WTC11 (cell line): ENCODE measurements around the gene ZNF202.

Source experiments
- ATF6 ChIP-seq: sonication (generic); formaldehyde crosslinking; IDR thresholded peaks from 2 replicates; pipeline ENCODE4 v1.8.1; 2023; ENCODE audit warnings: mild to moderate bottlenecking, missing genetic modification reagents
- CTCF ChIP-seq: fragments of 200-600 bp; IDR thresholded peaks from 2 replicates; pipeline ENCODE4 v1.8.0; 2022; ENCODE audit warnings: antibody characterized with exemption
- E2F4 ChIP-seq: sonication (generic); formaldehyde crosslinking; IDR thresholded peaks from 2 replicates; pipeline ENCODE4 v1.8.1; 2022; ENCODE audit warnings: low read depth, mild to moderate bottlenecking, moderate library complexity, missing genetic modification reagents, borderline replicate concordance
- ETV6 ChIP-seq: sonication (generic); formaldehyde crosslinking; IDR thresholded peaks from 2 replicates; pipeline ENCODE4 v1.8.1; 2022; ENCODE audit warnings: mild to moderate bottlenecking, missing genetic modification reagents
- GTF2I ChIP-seq: fragments of 250-450 bp; sonication (Bioruptor Pico); conservative IDR thresholded peaks from 2 replicates; pipeline ENCODE4 v1.4.0; 2021; ENCODE audit warnings: mild to moderate bottlenecking
- JUN ChIP-seq: sonication (generic); formaldehyde crosslinking; IDR thresholded peaks from 2 replicates; pipeline ENCODE4 v1.8.0; 2023; ENCODE audit warnings: mild to moderate bottlenecking, missing genetic modification reagents
- NFE2L1 ChIP-seq: sonication (generic); formaldehyde crosslinking; IDR thresholded peaks from 2 replicates; pipeline ENCODE4 v1.8.1; 2023; ENCODE audit warnings: missing genetic modification reagents
- RELA ChIP-seq: sonication (generic); formaldehyde crosslinking; IDR thresholded peaks from 2 replicates; pipeline ENCODE4 v1.8.1; 2022; ENCODE audit warnings: missing genetic modification reagents, mild to moderate bottlenecking, borderline replicate concordance
- USF1 ChIP-seq: sonication (generic); formaldehyde crosslinking; IDR thresholded peaks from 2 replicates; pipeline ENCODE4 v1.8.0; 2022; ENCODE audit warnings: mild to moderate bottlenecking, missing genetic modification reagents

GRCh38 chr11:123775289-123775688, 33.8 kb upstream of the ZNF202 start:
- no peak for TF ChIP-seq NFE2L1 (CRISPR knock-in tag)
- TF ChIP-seq ETV6: peak; percentile 38; the same call in 1 of the 2 replicates
- TF ChIP-seq ATF6: no peak
- no peak for TF ChIP-seq USF1 (CRISPR knock-in tag)
- TF ChIP-seq CTCF: no peak
- TF ChIP-seq RELA: no peak
- TF ChIP-seq GTF2I (CRISPR knock-in tag): no peak
- no peak for TF ChIP-seq JUN (CRISPR knock-in tag)
- no peak for TF ChIP-seq E2F4 (CRISPR knock-in tag)
